SW 1271 (cell line): ENCODE results near the gene HASPIN.

Experiments used
- DNase-seq, 2 experiments: peaks; one replicate each; lab custom pipeline; 2025; lab: John Stamatoyannopoulos, UW

The HASPIN gene

DNA sequence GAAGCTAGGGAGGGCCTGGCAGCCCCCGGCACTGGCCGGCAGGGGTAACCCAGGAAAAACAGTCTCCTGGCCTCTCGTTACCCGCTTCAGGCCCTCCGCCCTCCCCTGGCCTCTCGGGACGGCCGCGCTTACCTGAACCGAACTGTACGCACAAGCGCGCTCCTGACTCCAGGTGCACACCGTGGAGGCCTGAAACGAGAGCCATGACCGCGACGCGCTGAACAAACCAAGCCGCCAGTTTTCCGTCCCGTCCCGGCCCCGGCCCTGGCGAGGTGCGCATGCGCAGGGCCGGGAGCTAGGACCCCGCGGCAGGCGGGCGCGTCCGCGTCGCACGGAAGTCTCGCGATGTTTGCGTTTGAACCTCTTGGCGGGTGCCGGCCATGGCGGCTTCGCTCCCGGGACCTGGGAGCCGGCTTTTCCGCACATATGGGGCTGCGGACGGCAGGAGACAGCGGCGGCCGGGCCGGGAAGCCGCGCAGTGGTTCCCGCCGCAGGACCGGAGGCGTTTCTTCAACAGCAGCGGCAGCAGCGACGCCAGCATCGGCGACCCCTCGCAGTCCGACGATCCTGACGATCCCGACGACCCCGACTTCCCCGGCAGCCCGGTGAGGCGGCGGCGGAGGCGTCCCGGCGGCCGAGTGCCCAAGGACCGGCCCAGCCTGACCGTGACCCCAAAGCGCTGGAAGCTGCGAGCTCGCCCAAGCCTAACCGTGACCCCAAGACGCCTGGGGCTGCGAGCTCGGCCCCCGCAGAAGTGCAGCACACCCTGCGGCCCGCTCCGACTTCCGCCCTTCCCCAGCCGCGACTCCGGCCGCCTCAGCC, at the start of gene HASPIN:
Gene HASPIN (plus strand): TSS at position 348 of the 822 bp plus-strand sequence. CDS start 33 bp downstream, at position 381.
- DNase-seq = peak; percentile 64 to 84

DNA sequence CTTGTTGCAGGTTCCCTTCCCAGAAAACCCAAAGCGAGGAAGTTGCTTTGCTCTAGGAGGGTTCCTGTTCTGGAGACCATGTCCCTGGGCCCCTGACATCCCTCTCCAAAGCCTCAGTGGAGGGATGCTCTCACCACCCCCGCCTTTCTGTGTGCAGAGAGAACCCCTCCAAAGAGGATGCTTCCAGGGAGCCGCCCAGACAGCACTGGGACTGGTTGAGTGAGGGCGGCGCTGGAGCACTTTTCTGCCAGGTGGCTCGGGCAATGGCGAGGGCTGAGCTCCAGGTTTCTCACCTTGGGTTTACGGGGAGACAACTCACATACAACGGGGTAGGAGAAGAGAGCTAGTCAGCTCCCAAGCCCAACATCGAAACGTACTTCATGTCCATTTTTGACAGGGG, 47.8 kb upstream of the HASPIN start:
- no peak for DNase-seq

DNA sequence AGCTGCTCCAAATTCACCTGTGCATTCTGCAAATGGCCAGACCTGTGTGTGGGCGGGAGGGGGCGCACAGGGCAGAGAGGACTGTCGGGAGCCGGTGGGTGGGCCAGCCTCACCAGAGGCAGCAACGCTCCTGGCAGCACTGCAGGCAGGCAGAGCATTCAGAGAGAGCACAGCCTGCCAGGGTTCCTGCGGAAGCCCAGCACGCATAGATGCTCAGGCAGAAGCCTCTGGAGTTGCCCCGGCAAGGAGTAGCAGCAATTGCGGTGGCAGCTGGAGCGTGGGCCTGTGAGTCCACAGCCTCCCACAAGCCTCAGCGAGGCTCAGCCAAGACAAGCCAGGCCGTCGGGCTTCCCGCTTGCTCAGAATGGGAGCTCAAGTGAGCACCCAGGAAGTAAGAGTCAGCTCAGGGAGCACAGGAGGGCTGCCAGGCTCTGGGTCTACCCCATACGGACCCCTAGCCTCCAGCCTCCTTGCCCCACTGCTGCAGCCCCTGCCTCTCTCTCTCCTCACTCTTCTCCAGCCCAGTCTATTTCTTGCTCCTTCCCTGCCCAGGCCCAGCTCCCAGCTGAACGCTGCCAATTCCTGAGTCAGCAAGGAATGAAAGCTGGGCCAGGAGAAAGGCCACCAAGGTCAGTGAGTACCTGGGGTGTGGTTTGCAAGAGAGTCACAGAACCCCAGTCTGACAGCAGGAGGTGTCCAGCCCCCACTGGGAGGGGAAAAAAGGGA, 45.4 kb upstream of the HASPIN start:
- no peak for DNase-seq

DNA sequence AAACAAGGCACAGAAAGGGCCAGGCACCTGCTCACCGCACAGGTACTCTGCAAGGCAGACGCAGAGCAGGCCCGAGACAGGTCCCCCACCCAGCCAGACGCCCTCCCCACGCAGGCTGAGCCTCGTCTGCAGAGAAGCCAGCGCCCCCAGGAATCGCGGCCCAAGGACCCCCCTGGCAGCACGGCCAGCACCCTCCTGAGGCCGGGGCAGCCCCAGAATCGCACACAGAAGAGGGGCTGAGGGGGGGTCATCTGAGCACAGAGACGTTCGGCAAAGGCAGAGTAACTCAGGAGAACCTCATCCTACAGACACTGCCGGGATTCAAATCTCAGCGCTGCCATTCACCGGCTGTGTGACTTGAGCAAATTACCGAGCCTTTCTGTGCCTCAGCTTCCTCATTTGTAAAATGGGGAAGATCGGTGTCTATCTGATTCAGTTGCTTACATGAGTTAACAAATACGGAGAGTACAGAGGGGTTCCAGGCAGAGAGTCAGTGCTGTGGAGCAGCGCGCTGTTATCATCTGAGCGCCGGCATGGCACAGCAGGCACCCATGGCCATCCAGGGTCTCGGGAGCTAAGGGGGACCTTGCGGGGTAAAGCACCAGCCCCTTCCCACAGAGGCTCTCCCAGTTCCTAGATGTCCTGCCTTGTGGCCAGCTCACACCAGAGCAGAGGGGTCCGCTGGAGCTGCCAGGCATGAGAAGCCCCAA, 44.7 kb upstream of the HASPIN start:
- no peak for DNase-seq

DNA sequence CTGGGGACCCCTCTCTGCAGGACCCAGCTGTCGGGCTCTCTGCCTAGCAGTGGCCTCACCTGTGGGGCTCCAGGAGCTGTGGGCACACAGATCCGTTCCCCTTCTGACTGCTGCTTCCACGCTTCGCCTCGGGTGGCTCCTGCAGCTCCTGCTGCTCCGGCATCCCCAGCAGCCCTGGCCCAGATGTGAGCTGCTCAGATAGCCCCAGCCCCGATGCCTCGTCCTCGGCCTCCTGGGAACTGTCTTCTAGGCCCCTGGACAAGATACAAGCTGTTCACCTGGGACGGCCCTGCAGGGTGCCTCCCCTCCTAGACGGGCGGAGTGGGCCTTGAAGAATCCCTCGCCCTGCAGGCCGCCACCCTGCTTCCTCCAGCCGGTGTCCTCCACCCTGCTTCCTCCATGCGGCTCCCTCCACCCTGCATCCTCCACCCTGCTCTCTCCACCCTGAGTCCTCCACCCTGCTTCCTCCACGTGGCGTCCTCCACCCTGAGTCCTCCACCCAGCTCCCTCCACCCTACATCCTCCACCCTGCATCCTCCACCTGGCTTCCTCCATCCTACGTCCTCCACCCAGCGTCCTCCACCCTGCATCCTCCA, 44.1 kb upstream of the HASPIN start:
- no peak for DNase-seq

DNA sequence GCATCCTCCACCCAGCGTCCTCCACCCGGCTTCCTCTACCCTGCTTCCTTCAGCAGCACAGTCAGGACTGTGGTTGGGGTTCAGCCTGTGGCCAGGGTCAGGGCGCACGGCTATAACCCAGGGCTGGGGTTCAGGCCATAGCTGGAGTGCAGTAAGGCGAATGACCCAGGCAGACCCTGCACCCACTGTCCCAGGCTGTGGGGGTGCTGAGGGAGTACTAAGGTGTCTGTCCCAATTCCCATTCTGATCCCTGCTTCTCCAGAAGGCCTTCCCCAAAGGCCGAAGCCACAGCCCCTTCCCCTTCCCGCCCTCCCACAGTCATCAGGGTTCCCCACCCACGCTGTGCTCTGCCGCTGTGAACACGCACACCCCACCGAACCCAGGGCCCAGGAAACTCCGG, 42.6 kb upstream of the HASPIN start:
- no peak for DNase-seq

DNA sequence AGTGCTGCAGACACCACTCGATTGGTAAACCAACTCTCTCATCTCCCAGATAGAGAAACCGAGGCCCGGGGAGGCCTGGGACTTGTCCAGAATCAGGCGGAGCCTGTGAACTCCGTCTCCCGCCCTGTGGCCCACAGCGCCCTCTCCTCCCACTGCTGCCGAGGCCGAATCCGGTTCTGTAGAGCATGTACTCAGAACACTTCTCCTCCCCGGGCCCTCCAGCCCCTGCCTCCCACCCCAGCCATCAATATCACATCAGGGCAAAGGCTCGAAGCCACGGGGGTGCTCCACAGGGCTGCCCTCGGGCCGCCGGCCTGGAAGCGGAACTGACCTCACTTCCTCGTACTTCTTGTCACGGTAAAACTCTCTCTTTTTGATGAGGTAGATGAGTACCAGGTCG, 42.1 kb upstream of the HASPIN start:
- no peak for DNase-seq

DNA sequence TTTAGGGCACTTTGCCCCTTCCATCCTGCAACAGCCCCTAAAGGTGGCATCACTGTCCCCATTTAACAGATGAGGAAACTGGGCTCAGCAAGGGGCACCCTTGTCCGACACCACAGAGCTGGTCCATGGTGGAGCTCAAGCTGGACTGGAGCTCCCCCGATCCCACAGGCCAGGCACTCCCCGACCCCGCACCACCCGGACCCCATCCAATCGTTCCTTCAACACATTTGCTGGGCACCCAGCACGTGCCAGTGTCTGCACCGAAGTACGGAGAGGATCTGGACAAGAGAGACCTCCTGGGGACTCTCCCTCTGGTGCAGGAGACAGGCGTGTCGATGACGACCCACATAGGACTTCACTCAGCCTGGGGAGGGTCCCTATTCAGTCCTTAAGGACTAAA, 41.7 kb upstream of the HASPIN start:
- no peak for DNase-seq

DNA sequence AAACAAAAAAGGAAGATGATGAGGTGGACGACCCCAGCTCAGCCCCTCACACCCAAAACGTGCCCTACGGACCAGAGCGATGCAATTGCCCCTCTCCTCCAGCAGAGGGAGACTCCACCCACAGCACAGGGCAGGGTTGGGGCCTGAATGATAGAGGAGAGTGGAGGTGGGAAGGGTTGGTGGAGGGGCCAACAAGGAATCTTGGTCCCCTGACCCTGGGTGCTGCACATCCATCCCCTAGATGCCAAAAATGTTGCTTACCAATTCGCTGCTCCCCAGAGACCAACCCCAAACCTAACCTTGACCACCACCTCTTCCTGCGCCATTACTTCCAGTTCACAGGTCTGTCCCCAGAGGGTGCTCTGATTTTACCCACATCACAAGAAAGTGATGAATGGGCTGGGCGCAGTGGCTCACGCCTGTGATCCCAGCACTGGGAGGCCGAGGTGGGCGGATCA, 40.6 kb upstream of the HASPIN start:
- peak in 1 of 2 experiments; percentile 35 for DNase-seq

DNA sequence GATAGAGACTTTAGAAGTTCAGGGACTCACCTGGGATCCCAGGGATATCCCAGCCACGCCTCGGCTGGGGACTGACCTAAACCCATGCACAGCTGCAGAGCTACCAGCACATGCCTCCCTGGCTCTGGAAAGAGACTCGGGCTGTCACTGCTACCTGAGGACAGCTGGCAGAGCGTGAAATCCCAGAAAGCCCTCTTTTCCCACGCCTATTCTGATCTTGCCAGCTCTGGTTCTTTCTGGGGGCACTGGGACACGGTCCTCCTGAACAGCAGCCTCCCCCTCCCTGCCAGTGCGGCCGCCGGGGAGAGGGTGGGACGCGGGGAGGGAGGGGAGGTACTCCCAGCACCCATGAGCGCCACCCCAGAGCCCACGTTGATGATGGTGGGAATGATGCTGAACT, 38.5 kb upstream of the HASPIN start:
- no peak for DNase-seq

DNA sequence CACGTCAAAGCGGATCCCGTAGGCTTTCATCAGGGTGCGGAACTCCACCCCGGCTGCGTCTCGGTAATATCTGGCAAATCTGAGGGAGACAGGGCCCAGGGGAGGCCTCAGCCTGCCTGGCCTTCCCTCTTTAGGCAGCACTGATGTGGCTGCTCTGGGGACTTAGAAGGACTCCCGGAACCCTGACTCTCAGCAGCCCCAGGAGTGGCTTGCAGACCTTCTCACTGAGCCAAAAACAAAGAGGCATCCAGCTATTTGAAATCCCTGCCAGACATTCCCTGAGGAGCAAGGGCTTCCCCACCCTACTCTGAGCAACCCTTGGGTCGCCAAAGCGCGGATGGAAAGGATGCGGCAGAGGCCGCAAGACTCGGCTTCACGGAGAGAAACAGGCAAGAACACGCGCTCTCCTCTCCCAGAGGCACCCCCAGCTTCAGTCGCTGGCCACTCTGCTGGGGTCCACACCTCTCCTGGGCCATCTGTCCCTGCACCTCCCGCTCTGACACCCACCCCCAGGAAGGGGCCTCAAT, 35.6 kb upstream of the HASPIN start:
- DNase-seq = peak in 1 of 2 experiments; percentile 18

DNA sequence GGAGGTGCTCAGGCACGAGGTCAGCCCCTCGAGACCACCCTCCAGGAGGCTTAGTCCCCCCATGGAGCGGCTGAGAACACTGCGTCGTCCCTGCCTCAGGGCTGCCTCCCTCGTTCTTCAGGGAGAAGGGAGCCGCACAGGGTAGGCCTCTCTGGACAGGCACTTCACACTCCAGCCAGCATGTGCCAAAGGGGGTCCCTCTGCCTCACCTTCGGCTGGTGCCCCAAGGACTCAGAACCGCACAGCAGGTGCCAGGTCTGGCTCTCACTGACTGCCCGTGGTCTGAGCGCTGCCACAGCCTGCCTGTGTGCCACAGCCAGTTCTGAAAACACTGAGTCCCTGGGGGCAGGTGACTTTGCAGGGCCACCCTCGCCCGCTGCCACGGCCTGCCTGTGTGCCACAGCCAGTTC, 34.8 kb upstream of the HASPIN start:
- no peak for DNase-seq

DNA sequence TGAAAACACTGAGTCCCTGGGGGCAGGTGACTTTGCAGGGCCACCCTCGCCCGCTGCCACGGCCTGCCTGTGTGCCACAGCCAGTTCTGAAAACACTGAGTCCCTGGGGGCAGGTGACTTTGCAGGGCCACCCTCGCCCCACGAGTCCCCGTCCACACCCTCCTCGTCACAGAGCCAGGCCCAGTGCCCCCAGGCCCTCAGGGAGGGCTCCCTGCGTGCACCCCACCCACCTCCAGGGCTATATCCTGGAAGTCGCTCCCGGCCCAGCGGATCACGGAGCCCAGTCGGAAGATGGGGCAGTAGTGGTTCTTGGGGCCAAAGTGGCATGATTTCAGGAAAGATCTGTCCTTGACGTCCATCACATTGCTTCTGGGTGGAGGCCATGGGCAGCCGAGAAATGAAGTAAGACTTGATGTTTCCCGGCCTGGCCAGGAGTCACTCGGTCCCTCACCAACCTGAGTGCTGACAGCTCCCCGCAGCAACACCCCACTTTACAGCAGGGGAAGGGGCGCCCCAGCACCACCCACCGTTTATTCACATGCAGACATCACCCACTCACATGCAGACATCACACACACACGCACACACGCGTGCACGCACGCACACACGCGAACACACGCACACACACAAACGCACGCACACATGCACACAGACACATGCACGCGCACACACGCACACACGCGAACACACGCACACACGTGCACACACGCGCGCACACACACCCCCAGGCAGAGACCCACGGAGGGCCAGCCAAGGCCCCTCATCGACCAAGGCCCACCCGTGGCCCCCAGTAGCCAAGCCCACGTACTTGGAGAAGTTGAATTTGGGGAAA, 34.2 kb upstream of the HASPIN start:
- DNase-seq = no peak

DNA sequence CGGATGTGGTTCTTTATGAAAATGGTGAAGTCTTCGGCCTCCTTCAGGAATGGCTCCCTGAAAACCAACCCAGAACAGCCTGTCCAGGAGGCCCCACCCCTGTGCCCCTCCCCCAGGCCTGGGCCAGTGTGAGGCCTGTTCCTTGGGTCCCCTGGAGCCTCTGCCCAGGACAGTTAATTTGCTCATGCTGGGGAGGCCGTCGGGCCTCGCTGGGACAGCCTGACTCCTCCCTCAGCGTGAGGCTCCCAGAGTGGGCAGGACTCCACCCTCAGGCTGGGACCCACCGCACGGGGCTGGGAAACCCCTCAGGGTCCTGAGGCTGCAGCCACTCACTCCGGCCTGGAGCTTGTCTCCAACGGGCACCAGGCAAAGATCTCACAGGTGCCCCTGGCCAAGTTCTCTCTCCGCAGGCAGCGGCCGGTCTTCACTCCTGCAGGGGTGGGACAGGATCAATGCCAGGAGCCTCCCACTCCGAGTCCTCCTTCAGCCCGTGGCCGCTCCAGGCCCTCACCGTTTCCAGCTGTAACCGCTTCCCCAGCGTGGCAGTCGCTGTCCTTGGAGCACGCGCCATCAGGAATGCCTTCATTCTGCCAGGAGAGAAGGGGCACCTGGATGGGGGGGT, 33.5 kb upstream of the HASPIN start:
- DNase-seq = no peak

DNA sequence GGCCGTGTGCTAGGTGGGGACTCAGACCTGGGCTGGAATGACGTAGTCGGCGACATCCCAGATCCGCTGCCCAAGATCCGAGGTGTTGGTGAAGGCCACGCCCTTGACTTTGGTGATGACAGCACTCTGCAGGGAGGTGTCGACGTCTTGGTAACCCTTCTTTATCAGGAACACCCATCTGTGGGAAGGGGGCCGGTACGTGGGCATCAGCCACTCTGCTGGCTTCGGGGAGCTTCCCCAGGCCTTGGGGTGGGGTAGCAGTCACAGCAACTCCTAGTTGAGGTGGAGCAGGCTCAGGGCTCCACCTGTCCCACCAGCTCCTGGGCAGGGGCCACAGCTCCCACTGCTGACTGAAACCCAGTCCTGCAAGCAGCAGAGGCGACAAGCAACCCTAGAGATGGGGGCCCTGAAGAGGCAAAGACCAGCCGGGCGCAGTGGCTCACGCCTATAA, 32.1 kb upstream of the HASPIN start:
- no peak for DNase-seq

DNA sequence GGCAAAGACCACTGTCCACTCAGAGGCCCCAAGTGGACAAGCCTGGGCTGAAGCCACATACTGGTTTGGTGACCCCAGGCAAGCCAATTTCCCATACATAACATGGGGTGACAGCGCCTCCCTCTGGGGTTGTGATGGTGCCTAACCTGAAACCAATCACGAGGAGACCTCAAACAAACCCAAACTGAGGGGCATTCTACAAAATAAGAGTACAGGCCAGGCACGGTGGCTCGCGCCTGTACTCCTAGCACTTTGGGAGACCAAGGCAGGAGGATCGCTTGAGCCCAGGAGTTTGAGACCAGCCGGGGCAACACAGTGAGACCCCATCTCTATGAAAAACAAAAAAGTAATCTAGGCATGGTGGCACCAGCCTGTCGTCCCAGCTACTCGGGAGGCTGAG, 31.4 kb upstream of the HASPIN start:
- no peak for DNase-seq

DNA sequence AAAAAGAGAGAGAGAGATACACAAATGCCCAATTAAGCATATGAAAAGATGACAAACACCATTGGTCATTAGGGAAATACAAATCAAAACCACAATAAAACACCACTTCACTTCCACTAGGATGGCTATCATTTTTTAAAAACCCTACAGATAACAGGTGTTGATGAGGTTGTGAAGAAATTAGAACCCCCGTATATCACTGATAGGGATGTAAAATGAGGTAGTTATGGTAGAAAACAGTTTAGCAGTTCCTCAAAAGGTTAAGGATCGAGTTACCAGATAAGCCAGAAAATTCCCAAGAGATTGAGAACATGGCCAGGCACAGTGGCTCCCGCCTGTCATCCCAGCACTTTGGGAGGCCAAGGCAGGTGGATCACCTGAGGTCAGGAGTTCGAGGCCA, 30.6 kb upstream of the HASPIN start:
- DNase-seq = no peak

DNA sequence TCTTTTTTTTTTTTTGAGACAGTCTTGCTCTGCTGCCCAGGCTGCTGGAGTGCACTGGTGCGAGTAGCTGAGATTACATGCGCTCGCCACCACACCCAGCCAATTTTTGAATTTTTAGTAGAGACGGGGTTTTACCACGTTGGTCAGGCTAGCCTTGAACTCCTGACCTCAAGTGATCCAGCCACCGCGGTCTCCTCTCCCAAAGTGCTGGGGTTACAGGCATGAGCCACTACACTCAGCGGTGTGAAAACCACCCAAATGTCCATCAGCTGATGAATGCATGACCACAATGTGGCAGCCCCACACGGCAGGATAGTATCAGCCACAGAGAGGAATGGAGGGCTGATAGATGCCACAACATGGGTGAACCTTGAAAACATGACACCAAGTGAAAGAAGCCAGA, 29.9 kb upstream of the HASPIN start:
- DNase-seq = no peak

DNA sequence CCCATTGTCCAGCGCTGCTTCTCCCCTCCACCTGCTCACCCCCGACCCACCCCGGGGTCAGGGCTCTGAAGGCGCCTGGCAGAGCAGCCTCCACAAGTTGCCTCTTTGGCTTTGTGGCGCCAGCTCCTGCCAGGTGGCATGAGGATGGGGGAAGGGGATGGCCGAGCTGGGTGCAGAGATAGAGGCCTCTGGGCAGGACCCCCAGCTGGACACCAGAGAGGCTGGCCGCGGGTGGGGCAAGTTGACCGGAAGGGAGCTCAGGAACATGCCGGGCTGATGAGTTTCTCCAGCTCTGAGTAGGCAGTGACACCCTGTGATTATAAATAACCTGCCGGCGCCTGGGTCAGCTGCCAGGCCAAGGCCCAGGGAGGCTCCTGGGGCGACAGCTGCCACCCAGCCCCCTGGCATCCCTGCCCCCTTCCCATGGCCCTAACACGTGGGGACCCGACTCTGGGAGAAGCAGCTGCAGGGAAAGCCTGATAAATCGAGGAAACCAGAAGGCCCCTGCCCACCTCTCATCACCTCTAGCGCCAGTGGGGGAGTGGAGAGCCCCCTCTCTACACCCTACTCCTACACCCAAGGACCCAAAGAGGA, 28.5 kb upstream of the HASPIN start:
- no peak for DNase-seq

DNA sequence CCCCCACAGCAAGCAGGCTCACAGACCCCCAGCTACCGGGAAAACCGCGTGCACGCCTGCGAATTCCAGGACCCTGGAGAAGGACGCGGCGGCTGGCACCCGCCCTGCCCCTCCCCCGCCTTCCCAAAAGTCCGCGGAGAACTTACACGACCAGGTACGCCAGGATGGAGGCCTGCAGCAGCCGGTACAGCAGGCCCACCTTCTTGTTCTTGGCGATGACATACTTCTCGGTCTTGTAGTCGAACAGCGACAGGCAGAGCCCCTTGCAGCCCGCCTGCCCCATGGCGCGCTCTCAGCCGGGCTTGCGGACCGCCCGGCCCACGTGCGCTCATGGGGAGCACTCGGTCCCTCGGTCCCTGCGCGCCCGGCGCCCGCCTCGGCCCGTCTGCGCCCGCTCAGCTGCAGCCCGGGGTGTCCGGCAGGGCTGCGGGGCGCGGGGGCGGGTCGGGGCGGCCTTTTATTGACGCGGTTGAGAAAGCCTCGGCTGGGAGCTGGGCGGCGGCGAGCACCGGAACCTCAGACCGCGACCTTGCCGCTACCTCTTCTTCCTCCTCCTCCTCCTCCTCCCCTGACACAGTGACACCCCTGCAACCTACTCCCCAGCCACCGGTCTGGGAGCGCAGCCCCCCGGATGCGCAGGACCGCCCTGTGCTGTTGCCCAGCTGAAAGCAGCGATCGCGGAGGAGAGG, 27.8 kb upstream of the HASPIN start, which contains the start of gene P2RX5:
Gene P2RX5 (minus strand): TSS at position 433 of the 689 bp plus-strand sequence. CDS start 150 bp downstream, at position 283.
- DNase-seq = no peak
